IMR-90 (cell line): ENCODE data around the gene CNTN5. TPM values are rescaled to one million over a fixed set of nuclear protein-coding genes. Genes with fewer than 3 reads are reported as not detected.

Experiments
- ATAC-seq: fragments of 200-7000 bp; cut with Tn5 transposase; 2 replicates; pipeline ENCODE4 v1.9.1; 2020; ENCODE audit warnings: low read depth, mild to moderate bottlenecking, moderate library complexity
- BruUV-seq: library from RNA; stranded (reverse); fragments of 400-500 nt; replicated peaks from 2 replicates; lab custom pipeline; 2021; lab: Mats Ljungman, UMichigan
- CTCF ChIA-PET: fragments of 300-600 bp; formaldehyde crosslinking; extraction: SDS; loops from one replicate; lab custom pipeline; 2021; ENCODE audit warnings: antibody characterized with exemption; lab: Yijun Ruan, JAX
- POLR2A ChIA-PET: fragments of 300-600 bp; sonication (Branson Sonifier 250); formaldehyde crosslinking; loops from one replicate; lab custom pipeline; 2022; ENCODE audit warnings: antibody characterized with exemption; ENCODE audit not compliant: unreplicated experiment; lab: Charles Lee
- DNase-seq: peaks from one replicate; pipeline ENCODE4 v3.0.0; 2013
- H2AFZ ChIP-seq: replicated peaks from 2 replicates; pipeline ENCODE3; 2013; ENCODE audit warnings: low read length, mild to moderate bottlenecking; ENCODE audit not compliant: poor library complexity
- H2AK5ac ChIP-seq: 2 replicates; pipeline ENCODE4 v1.6.1; 2013; ENCODE audit warnings: low read depth, low read length, inconsistent platforms
- H2AK9ac ChIP-seq: replicated peaks from 2 replicates; pipeline ENCODE3; 2013; ENCODE audit warnings: mild to moderate bottlenecking, low read depth, low read length, moderate library complexity; ENCODE audit not compliant: poor library complexity
- H2BK120ac ChIP-seq: 2 replicates; pipeline ENCODE4 v1.6.1; 2013; ENCODE audit warnings: low read depth, low read length, inconsistent platforms
- H2BK15ac ChIP-seq: 3 replicates; pipeline ENCODE4 v1.6.1; 2013; ENCODE audit warnings: low read depth, low read length, inconsistent platforms
- H2BK20ac ChIP-seq: 2 replicates; pipeline ENCODE4 v1.6.1; 2013; ENCODE audit warnings: low read depth, mild to moderate bottlenecking, inconsistent platforms, low read length, moderate library complexity
- H2BK5ac ChIP-seq: 2 replicates; pipeline ENCODE4 v1.6.1; 2013; ENCODE audit warnings: mild to moderate bottlenecking, low read depth, low read length, inconsistent platforms; ENCODE audit not compliant: poor library complexity, severe bottlenecking
- H3K14ac ChIP-seq: replicated peaks from 2 replicates; pipeline ENCODE4 v1.6.1; 2013; ENCODE audit warnings: low read depth, low read length, inconsistent platforms
- H3K18ac ChIP-seq: 2 replicates; pipeline ENCODE4 v1.6.1; 2013; ENCODE audit warnings: low read depth, low read length, control low read depth
- H3K23ac ChIP-seq: 2 replicates; pipeline ENCODE4 v1.6.1; 2013; ENCODE audit warnings: low read depth, low read length, inconsistent platforms
- H3K27ac ChIP-seq: 2 replicates; pipeline ENCODE4 v1.5.1; 2013; ENCODE audit warnings: mild to moderate bottlenecking, control low read depth, low read length; ENCODE audit not compliant: insufficient read depth
- H3K27me3 ChIP-seq: 2 replicates; pipeline ENCODE4 v1.6.1; 2013; ENCODE audit warnings: low read length; ENCODE audit not compliant: control insufficient read depth, insufficient read depth
- H3K36me3 ChIP-seq: 2 replicates; pipeline ENCODE4 v1.6.1; 2013; ENCODE audit warnings: low read length, mixed read lengths; ENCODE audit not compliant: control insufficient read depth, insufficient read depth
- H3K4ac ChIP-seq: 2 replicates; pipeline ENCODE4 v1.6.1; 2013; ENCODE audit warnings: low read depth, low read length, inconsistent platforms
- H3K4me1 ChIP-seq: 2 replicates; pipeline ENCODE4 v1.6.1; 2013; ENCODE audit warnings: low read length, mixed read lengths; ENCODE audit not compliant: control insufficient read depth, insufficient read depth
- H3K4me2 ChIP-seq: 2 replicates; pipeline ENCODE4 v1.6.1; 2013; ENCODE audit warnings: low read depth, mild to moderate bottlenecking, control low read depth, low read length, moderate library complexity
- H3K4me3 ChIP-seq: 2 replicates; pipeline ENCODE4 v1.5.1; 2013; ENCODE audit warnings: low read depth, mild to moderate bottlenecking, control low read depth, low read length, moderate library complexity; ENCODE audit not compliant: insufficient read depth
- H3K56ac ChIP-seq: 2 replicates; pipeline ENCODE4 v1.6.1; 2013; ENCODE audit warnings: low read length, inconsistent platforms; ENCODE audit not compliant: insufficient read depth; ENCODE audit errors: extremely low read depth
- H3K79me1 ChIP-seq, 2 experiments: 2 replicates each; pipeline ENCODE4 v1.6.1; 2013; ENCODE audit warnings: low read length in 2 of 2, inconsistent platforms in 1 of 2, low read depth in 1 of 2
- H3K9ac ChIP-seq: 2 replicates; pipeline ENCODE4 v1.6.1; 2013; ENCODE audit warnings: low read depth, low read length, control low read depth
- H3K9me1 ChIP-seq: 2 replicates; pipeline ENCODE4 v1.6.1; 2013; ENCODE audit warnings: low read length, inconsistent platforms; ENCODE audit not compliant: insufficient read depth
- H3K9me3 ChIP-seq: 2 replicates; pipeline ENCODE4 v1.6.1; 2013; ENCODE audit warnings: low read length; ENCODE audit not compliant: control insufficient read depth, insufficient read depth
- H4K20me1 ChIP-seq: 2 replicates; pipeline ENCODE4 v1.6.1; 2013; ENCODE audit warnings: low read length, inconsistent platforms; ENCODE audit not compliant: insufficient read depth
- H4K5ac ChIP-seq: 2 replicates; pipeline ENCODE4 v1.6.1; 2013; ENCODE audit warnings: mild to moderate bottlenecking, low read depth, low read length, control low read depth
- H4K8ac ChIP-seq, 2 experiments: 2 replicates each; pipeline ENCODE4 v1.6.1; 2013; ENCODE audit warnings: low read depth in 2 of 2, low read length in 2 of 2, control low read depth in 1 of 2, inconsistent platforms in 1 of 2
- H4K91ac ChIP-seq: 2 replicates; pipeline ENCODE4 v1.6.1; 2013; ENCODE audit warnings: low read depth, low read length, inconsistent platforms; ENCODE audit not compliant: insufficient read depth
- BHLHE40 ChIP-seq: fragments of 150-350 bp; IDR thresholded peaks from 2 replicates; pipeline ENCODE4 v1.6.1; 2016; ENCODE audit warnings: mild to moderate bottlenecking, low read depth, low read length
- CEBPB ChIP-seq: IDR thresholded peaks from 2 replicates; pipeline ENCODE4 v1.6.1; 2012; ENCODE audit warnings: low read depth, low read length, improper control_type of control experiment
- ELK1 ChIP-seq: fragments of 150-350 bp; IDR thresholded peaks from 2 replicates; pipeline ENCODE4 v1.6.1; 2016; ENCODE audit warnings: low read depth, mild to moderate bottlenecking, low read length, moderate library complexity, borderline replicate concordance
- MXI1 ChIP-seq: IDR thresholded peaks from 2 replicates; pipeline ENCODE4 v1.6.1; 2012; ENCODE audit warnings: low read depth, mild to moderate bottlenecking, low read length, moderate library complexity, borderline replicate concordance
- NFE2L2 ChIP-seq: fragments of 150-350 bp; IDR thresholded peaks from 2 replicates; pipeline ENCODE4 v1.6.1; 2016; ENCODE audit warnings: low read depth, mild to moderate bottlenecking, low read length
- RCOR1 ChIP-seq: IDR thresholded peaks from 2 replicates; pipeline ENCODE4 v1.6.1; 2012; ENCODE audit warnings: mild to moderate bottlenecking, low read length, improper control_type of control experiment; ENCODE audit not compliant: insufficient replicate concordance
- RFX5 ChIP-seq: IDR thresholded peaks from 2 replicates; pipeline ENCODE4 v1.8.0; 2012; ENCODE audit warnings: low read depth, mild to moderate bottlenecking, low read length, moderate library complexity
- SMC3 ChIP-seq: fragments of 150-350 bp; IDR thresholded peaks from 2 replicates; pipeline ENCODE4 v1.6.1; 2016; ENCODE audit warnings: low read depth, mild to moderate bottlenecking, antibody characterized with exemption, low read length, moderate library complexity
- USF2 ChIP-seq: fragments of 150-350 bp; IDR thresholded peaks from 2 replicates; pipeline ENCODE4 v1.6.1; 2017; ENCODE audit warnings: mild to moderate bottlenecking, antibody characterized with exemption, low read length, low read depth
- WGBS, 2 experiments: methylation state at CpG; one replicate each; pipeline versions ENCODE4 v1.1.5 to v1.1.7; 2013; ENCODE audit warnings: missing lambda C conversion rate in 2 of 2; ENCODE audit not compliant: insufficient read length in 1 of 2; ENCODE audit errors: extremely low coverage in 2 of 2; 5-methylcytosine and 5-hydroxymethylcytosine counted together
- dilution Hi-C: fragments of 300-500 bp; cut with HindIII; formaldehyde crosslinking; loops from one replicate; pipeline ENCODE4 v1.14.3; 2018; ENCODE audit warnings: low sequenced_read_pairs; ENCODE audit not compliant: unreplicated experiment
- in situ Hi-C: fragments of 300-500 bp; cut with MboI; formaldehyde crosslinking; loops from 3 replicates; pipeline ENCODE4 v1.14.3; 2019; ENCODE audit warnings: low sequenced_read_pairs, inconsistent platforms, mixed read lengths
- intact Hi-C: fragments of 100-400 bp; cut with micrococcal nuclease; formaldehyde crosslinking; loops from 2 replicates; pipeline ENCODE4 v1.10.0; 2022
- polyA plus RNA-seq, 3 experiments: library from polyadenylated mRNA; depleted of rRNA; stranded (reverse); fragments of >200 nt; gene quantifications; 2 replicates each; pipeline ENCODE4 v1.2.3, GENCODE V29; 2012; ENCODE audit warnings: low replicate concordance in 1 of 3
- total RNA-seq: library from RNA; depleted of rRNA; stranded (reverse); fragments of >200 nt; gene quantifications from 2 replicates; pipeline ENCODE4 v1.2.3, GENCODE V29; 2012

The CNTN5 gene
- total and polyA plus RNA-seq, 2 of the 4 experiments (the other 2 are of a cell fraction) = not detected

- Histone ChIP-seq H2BK120ac (no peak overlapping the region), H3K9me1 (no peaks in the 10 kb centered on the region), H4K8ac (no peak overlapping the region), H3K56ac (no peak overlapping the region), H2BK20ac (no peak overlapping the region), H3K4ac (no peak overlapping the region), H3K18ac (no peak overlapping the region), H3K4me1 (no peaks in the 10 kb centered on the region), H4K20me1 (no peaks in the 10 kb centered on the region), H2BK15ac (no peak overlapping the region), H3K36me3 (no peaks in the 10 kb centered on the region), H3K9me3 (peaks cover 2% of the 10 kb centered on the region; the same call in 1 of the 2 replicates), H4K5ac (no peak overlapping the region), H2AK5ac (no peak overlapping the region), H2AK9ac (no peak overlapping the region), H4K91ac (no peak overlapping the region), H3K14ac (no peak overlapping the region), H3K27ac (no peak overlapping the region), H3K4me2 (no peak overlapping the region), H2AFZ (no peak overlapping the region), H3K27me3 (no peaks in the 10 kb centered on the region), H3K9ac (no peak overlapping the region), H3K23ac (no peak overlapping the region), H3K4me3 (no peak overlapping the region), H3K79me1 (no peaks in the 10 kb centered on the region), H2BK5ac (no peak overlapping the region)
- intact Hi-C loops = no loop called here
- CTCF ChIA-PET = no interaction called here
- POLR2A ChIA-PET = no interaction called here
- ATAC-seq = no peak
- no TSS peak for BruUV-seq
- in situ Hi-C loops = no loop called here
- WGBS, 2 experiments = no CpG with 5 or more reads among the region's 2 CpGs
- dilution Hi-C loops = no loop called here
- TF ChIP-seq NFE2L2 = no peak
- TF ChIP-seq USF2 = no peak
- no peak for TF ChIP-seq SMC3
- no peak for TF ChIP-seq BHLHE40
- no peak for TF ChIP-seq RFX5
- TF ChIP-seq MXI1 = no peak
- no peak for TF ChIP-seq RCOR1
- TF ChIP-seq CEBPB = no peak
- TF ChIP-seq ELK1 = no peak
- no peak for DNase-seq
Measured at GRCh38 chr11:98979205-98979604, 41.5 kb upstream of the CNTN5 start.
